GM18951 (cell line): ENCODE data around the gene PIWIL4.
"Not testable (repeated sequence)": the region's sequence is repeated elsewhere in the genome, so short reads cannot be mapped to it uniquely, and the experiment has no call there.

Experiments used
- POLR2A ChIP-seq: IDR thresholded peaks from 4 replicates; pipeline ENCODE4 v1.6.1; 2011; ENCODE audit warnings: mild to moderate bottlenecking; ENCODE audit not compliant: insufficient read length, insufficient read depth; ENCODE audit errors: extremely low read depth
- in situ Hi-C: fragments of 300-500 bp; cut with MboI; formaldehyde crosslinking; loops from one replicate; pipeline ENCODE4 v1.12.0; 2022; ENCODE audit warnings: low sequenced_read_pairs, mixed read lengths, inconsistent platforms; ENCODE audit not compliant: unreplicated experiment

The PIWIL4 gene

DNA sequence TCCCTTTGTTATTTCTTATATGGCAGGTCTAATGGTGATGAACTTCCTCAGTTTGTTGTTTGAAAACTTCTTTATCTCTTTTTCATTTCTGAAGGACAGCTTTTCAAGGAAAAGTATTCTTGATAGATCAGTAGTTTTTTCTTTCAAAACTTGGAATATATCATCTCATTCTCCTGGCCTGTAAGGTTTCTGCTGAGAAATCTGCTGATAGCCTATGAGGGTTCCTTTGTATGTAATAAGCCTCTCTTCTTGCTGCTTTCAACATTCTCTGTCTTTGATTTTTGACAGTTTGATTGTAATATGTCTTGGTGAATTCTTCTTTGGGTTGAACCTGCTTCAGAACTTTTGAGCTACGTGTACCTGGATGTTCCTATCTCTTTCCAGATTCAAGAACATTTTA lies 46.0 kb downstream of the PIWIL4 start:
- in situ Hi-C loops: no loop called here

DNA sequence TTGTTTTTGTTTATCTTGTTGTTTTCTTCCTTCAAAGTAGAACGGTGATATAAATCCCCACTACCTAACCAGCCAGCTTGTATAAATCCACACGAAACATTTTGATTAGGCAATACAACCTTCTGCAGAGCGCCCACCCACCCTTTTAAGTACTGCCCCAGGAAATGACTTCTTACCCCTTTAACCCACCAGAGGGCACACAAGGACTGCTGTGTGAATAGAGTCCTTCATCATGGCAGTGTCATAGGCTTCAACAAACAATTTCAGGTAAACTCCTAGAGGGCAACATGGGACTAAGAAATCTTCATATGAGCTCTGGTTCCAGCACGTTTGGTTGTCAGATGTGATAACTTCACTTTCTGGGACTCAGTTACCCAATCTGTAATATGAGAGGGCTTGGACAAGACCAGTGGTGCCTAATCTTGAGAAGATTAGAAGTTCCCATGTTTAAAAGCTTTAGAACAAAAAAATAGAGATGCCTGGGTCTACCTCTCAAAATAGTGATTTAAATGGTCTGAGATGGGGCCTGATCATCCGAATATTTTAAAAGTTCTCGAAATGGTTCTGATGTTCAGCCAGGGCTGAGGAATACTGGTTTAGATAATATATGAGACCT lies 56.1 kb downstream of the PIWIL4 start:
- in situ Hi-C loops: loop anchor here (10.0 kb wide), 3 partner anchors 142 to 522 kb away; partner anchors contain the start of gene AMOTL1
- no peak for TF ChIP-seq POLR2A

More for the DNA sequence above, 46.0 kb downstream of the PIWIL4 start:
- no peak for TF ChIP-seq POLR2A

- in situ Hi-C loops: loop anchor here (10.0 kb wide), 3 partner anchors 139 to 519 kb away; partner anchors contain the start of gene AMOTL1
Measured at GRCh38 chr11:94625422-94625821, 58.3 kb downstream of the PIWIL4 start.

GRCh38 chr11:94627003-94627560 lies 59.9 kb downstream of the PIWIL4 start:
- in situ Hi-C loops: loop anchor here (10.0 kb wide), 3 partner anchors 138 to 518 kb away; partner anchors contain the start of gene AMOTL1

- TF ChIP-seq POLR2A: no peak
- in situ Hi-C loops: loop anchor here (10.0 kb wide), 3 partner anchors 135 to 515 kb away; partner anchors contain the start of gene AMOTL1
Measured at GRCh38 chr11:94629741-94630140, 62.6 kb downstream of the PIWIL4 start.

DNA sequence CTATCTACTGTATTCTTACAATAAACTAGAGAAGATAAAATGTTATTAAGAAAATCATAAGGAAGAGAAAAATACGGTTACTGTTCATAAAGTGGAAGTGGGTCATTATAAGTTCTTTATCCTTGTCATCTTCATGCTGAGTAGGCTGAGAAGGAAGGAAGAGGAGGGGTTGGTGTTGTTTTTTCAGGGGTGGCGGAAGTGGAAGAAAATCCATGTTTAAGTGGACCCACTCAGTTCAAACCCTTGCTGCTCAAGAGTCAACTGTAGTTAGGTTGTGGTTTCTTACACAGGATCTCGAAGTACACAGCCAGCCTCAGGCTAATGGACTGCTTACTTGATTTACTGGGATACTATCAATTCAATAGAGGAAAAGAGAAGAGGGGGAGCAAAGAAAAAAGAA lies 63.1 kb downstream of the PIWIL4 start:
- no peak for TF ChIP-seq POLR2A
- in situ Hi-C loops: no loop called here

- in situ Hi-C loops: no loop called here
- TF ChIP-seq POLR2A: no peak
Measured at GRCh38 chr11:94632356-94632755, 65.2 kb downstream of the PIWIL4 start.

DNA sequence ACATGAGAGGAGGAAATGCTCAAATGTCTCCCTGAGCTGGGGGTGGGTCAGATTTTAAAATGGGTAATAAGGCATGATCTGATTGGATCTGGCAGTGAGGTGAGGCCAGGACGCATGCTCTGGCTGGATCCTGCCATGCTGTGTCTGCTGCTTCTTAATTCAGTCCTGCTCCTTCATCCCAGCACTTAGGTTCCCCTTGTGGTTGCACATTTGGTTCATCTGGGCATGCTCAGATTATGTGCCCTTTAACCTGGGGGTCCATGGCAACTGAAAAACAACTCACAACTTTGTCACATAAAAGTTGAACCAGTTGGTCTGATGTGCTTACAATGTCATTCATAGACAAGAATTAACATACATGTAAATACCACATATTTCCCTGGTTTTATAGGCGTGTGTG lies 67.9 kb downstream of the PIWIL4 start:
- no peak for TF ChIP-seq POLR2A
- in situ Hi-C loops: no loop called here

DNA sequence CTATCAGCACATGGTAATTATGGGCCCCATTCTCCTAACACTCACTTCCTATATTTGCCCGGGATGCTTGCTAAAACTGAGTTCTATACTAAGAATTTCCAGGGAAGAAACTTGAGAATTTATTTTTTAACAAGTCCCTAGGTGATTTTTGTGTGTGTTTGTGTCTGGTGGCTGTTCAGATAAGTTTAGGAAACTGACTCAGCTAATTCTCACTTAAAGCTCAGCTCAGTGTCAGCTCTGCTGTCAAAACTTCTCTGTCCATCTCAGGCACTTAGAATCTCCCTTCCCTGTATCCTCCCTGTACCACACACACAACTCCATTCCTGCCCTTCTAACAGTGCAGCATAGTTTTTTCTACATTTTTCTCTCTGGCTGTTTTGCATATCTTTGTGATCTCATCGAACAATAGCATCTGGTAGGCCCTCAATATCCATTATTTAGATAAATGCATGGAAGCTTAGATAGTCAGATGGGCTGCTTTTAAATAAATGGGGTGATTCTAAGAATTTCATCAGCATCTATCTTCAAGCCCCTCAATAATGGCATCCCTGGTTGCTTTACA lies 69.3 kb downstream of the PIWIL4 start:
- no peak for TF ChIP-seq POLR2A
- in situ Hi-C loops: no loop called here

DNA sequence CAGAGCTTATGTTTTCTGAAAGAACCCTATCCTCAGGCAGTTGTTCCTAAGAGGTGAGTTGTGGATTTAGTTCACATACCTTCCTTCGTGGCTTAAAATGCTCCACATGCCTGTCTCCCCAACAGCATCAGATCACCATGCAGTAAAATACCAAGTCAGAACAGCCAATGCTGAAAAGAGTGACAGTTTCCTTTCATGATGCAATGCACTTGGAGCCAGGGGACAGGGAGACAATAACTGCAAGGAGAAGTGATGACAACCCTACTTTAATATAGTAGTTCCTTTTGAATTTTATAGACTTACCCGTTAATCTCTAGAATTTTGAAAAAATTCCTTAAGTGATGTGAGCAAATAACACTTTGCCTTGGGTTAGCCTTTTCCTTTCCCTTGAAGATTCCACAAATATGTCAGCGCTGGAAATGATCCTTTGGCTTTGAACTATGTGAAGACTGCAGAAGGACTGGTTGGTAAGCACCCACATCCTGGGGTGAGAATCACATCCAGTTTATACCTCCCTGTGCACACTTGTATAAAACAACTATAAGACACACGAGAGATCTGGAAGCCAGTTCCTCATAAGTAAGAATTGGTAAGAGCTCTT lies 71.2 kb downstream of the PIWIL4 start:
- in situ Hi-C loops: no loop called here
- no peak for TF ChIP-seq POLR2A

- TF ChIP-seq POLR2A: no peak
- in situ Hi-C loops: no loop called here
Measured at GRCh38 chr11:94638902-94639373, 71.8 kb downstream of the PIWIL4 start.

GRCh38 chr11:94639901-94640721 lies 72.9 kb downstream of the PIWIL4 start:
- no peak for TF ChIP-seq POLR2A
- in situ Hi-C loops: no loop called here

- TF ChIP-seq POLR2A: no peak
- in situ Hi-C loops: no loop called here
Measured at GRCh38 chr11:94641167-94641761, 74.1 kb downstream of the PIWIL4 start.

DNA sequence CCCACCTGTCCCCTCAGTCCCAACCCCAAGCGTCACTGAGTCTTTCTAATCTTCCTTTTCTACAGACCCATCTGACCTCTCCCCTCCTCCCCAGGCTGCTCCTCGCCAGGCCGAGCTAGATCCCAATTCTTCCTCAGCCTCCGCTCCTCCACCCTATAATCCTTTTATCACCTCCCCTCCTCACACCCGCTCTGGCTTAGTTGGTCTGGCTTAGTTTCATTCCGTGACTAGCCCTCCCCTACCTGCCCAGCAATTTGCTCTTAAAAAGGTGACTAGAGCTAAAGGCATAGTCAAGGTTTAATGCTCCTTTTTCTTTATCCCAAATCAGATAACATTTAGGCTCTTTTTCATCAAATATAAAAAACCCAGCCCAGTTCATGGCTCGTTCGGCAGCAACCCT lies 76.0 kb downstream of the PIWIL4 start:
- in situ Hi-C loops: not testable (repeated sequence)
